ENCODE results near the gene DNAJC24. TPM values are rescaled to one million over a fixed set of nuclear protein-coding genes. Genes with fewer than 3 reads are reported as not detected.

The DNAJC24 gene
- total RNA-seq, 1 donor = 23.9 TPM

DNA sequence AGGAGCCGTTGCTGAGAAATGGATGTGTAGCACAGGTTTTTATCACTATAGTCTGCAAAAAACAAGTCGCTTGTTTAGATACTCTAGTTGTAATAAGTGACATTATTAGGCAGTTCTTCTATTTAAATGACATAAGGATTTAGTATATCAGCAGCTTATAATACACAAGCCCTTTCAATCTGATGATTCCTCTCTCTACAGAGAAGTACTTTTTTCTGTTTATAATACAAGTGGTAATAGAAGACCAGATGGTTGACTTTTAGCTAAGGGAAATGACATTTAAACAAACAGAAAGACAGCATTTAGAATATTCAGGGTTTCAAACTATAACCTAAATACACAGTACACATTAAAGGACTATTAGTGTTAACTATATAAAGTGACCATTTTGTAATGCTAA, 79.4 kb downstream of the DNAJC24 start:
- Histone ChIP-seq H2AFZ (ENCODE audit: low read length) (no peak overlapping the region), H3K79me2 (ENCODE audit: insufficient read depth, low read length) (no peaks in the 10 kb centered on the region), H3K27ac (ENCODE audit: low read depth, low read length) (no peak overlapping the region), H3K9me3 (ENCODE audit: low read depth, low read length) (no peaks in the 10 kb centered on the region), H3K4me1 (ENCODE audit: insufficient read depth, low read length) (no peaks in the 10 kb centered on the region), H3K4me3 (ENCODE audit: insufficient read depth, low read length) (no peak overlapping the region), H3K4me2 (ENCODE audit: insufficient read depth, low read length) (no peak overlapping the region), H3K36me3 (ENCODE audit: insufficient read depth, low read length) (no peaks in the 10 kb centered on the region), H4K20me1 (ENCODE audit: insufficient read depth, low read length) (no peaks in the 10 kb centered on the region), H3K27me3 (ENCODE audit: insufficient read depth, low read length) (no peaks in the 10 kb centered on the region)
- TF ChIP-seq, protein P1, sequence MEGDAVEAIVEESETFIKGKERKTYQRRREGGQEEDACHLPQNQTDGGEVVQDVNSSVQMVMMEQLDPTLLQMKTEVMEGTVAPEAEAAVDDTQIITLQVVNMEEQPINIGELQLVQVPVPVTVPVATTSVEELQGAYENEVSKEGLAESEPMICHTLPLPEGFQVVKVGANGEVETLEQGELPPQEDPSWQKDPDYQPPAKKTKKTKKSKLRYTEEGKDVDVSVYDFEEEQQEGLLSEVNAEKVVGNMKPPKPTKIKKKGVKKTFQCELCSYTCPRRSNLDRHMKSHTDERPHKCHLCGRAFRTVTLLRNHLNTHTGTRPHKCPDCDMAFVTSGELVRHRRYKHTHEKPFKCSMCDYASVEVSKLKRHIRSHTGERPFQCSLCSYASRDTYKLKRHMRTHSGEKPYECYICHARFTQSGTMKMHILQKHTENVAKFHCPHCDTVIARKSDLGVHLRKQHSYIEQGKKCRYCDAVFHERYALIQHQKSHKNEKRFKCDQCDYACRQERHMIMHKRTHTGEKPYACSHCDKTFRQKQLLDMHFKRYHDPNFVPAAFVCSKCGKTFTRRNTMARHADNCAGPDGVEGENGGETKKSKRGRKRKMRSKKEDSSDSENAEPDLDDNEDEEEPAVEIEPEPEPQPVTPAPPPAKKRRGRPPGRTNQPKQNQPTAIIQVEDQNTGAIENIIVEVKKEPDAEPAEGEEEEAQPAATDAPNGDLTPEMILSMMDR (IDR thresholded peaks at IDR 0.05; ENCODE audit: extremely low read depth, low read depth, low read length) = no peak
- no peak for DNase-seq (ENCODE audit: insufficient read length, low spot score, missing footprints)

DNA sequence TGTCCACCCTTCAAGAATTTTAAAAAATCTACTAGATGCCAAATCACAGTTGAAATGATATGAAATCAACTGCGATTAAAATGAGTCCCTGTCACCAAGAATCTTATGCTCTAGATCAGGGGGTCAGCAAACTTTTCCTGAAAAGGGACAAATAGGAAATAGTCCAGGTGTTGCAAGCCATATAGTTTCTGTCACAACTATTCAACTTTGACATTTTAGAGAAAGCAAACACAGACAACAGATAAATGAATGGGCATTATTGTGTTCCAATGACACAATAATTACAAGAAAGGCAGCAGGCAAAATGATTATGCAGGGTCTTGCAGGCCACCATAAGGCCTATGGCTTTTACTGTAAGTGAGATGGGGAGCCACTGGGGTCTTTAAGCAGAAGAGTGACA, 81.2 kb downstream of the DNAJC24 start:
- no peaks in the 10 kb centered on the region for H4K20me1 ChIP-seq (ENCODE audit: insufficient read depth, low read length)
- TF ChIP-seq, protein P1 (IDR thresholded peaks at IDR 0.05; ENCODE audit: extremely low read depth, low read depth, low read length) = no peak

DNA sequence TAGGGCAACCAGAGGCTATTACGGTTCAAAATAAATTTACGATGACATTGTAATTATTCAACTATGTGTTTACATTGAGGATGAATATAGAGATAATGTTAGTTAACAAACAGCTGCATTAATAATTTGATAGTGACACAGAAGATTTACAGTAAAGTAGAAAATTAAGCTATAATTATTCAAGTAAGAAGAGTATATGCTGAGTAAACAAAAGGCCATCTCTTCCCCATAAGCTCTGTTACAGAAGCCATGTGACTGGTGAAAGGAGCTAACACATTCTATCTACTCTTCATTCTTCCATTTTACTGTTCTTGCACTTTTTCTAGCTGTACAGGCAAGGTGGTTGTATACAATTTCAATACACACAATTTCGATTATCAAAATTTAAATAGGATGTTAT, 85.5 kb downstream of the DNAJC24 start:
- no peaks in the 10 kb centered on the region for H3K36me3 ChIP-seq (ENCODE audit: insufficient read depth, low read length)

More for the DNA sequence above, 81.2 kb downstream of the DNAJC24 start:
- H2AFZ ChIP-seq (ENCODE audit: low read length) = no peak overlapping the region
- no peak for DNase-seq (ENCODE audit: insufficient read length, low spot score, missing footprints)
- no peaks in the 10 kb centered on the region for H3K9me3 ChIP-seq (ENCODE audit: low read depth, low read length)
- no peak overlapping the region for H3K4me2 ChIP-seq (ENCODE audit: insufficient read depth, low read length)
- H3K4me1 ChIP-seq (ENCODE audit: insufficient read depth, low read length) = no peaks in the 10 kb centered on the region
- no peak overlapping the region for H3K27ac ChIP-seq (ENCODE audit: low read depth, low read length)
- H3K79me2 ChIP-seq (ENCODE audit: insufficient read depth, low read length) = no peaks in the 10 kb centered on the region
- H3K4me3 ChIP-seq (ENCODE audit: insufficient read depth, low read length) = no peak overlapping the region
- no peaks in the 10 kb centered on the region for H3K27me3 ChIP-seq (ENCODE audit: insufficient read depth, low read length)
- H3K36me3 ChIP-seq (ENCODE audit: insufficient read depth, low read length) = no peaks in the 10 kb centered on the region

DNA sequence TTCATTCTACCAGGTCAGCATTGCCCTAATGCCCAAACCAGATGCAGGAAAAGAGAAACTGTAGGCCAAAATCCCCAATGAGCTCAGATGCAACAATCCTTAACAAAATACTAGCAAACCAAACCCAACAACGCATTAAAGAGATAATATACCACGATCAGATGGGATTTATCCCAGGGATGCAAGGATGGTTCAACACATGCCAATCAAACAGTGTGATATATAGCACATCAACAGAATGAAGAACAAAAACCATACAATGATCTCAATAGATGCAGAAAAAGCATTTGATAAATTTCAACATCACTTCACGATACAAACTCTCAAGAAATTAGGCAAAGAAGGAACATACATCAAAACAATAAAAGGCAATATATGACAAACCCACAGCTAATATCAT, 94.8 kb downstream of the DNAJC24 start:
- Histone ChIP-seq H3K4me3 (ENCODE audit: insufficient read depth, low read length) (no peak overlapping the region), H3K9me3 (ENCODE audit: low read depth, low read length) (no peaks in the 10 kb centered on the region), H3K4me1 (ENCODE audit: insufficient read depth, low read length) (no peaks in the 10 kb centered on the region), H3K79me2 (ENCODE audit: insufficient read depth, low read length) (no peaks in the 10 kb centered on the region), H4K20me1 (ENCODE audit: insufficient read depth, low read length) (no peaks in the 10 kb centered on the region), H2AFZ (ENCODE audit: low read length) (no peak overlapping the region), H3K27me3 (ENCODE audit: insufficient read depth, low read length) (no peaks in the 10 kb centered on the region), H3K27ac (ENCODE audit: low read depth, low read length) (no peak overlapping the region), H3K4me2 (ENCODE audit: insufficient read depth, low read length) (no peak overlapping the region), H3K36me3 (ENCODE audit: insufficient read depth, low read length) (no peaks in the 10 kb centered on the region)
- no peak for DNase-seq (ENCODE audit: insufficient read length, low spot score, missing footprints)
- TF ChIP-seq, protein P1 (IDR thresholded peaks at IDR 0.05; ENCODE audit: extremely low read depth, low read depth, low read length) = no peak

More for the DNA sequence above, 85.5 kb downstream of the DNAJC24 start:
- TF ChIP-seq, protein P1 (IDR thresholded peaks at IDR 0.05; ENCODE audit: extremely low read depth, low read depth, low read length) = no peak
- Histone ChIP-seq H3K27me3 (ENCODE audit: insufficient read depth, low read length) (no peaks in the 10 kb centered on the region), H3K27ac (ENCODE audit: low read depth, low read length) (no peak overlapping the region), H3K4me3 (ENCODE audit: insufficient read depth, low read length) (no peak overlapping the region), H3K4me2 (ENCODE audit: insufficient read depth, low read length) (no peak overlapping the region), H3K79me2 (ENCODE audit: insufficient read depth, low read length) (no peaks in the 10 kb centered on the region), H4K20me1 (ENCODE audit: insufficient read depth, low read length) (no peaks in the 10 kb centered on the region), H3K4me1 (ENCODE audit: insufficient read depth, low read length) (no peaks in the 10 kb centered on the region), H2AFZ (ENCODE audit: low read length) (no peak overlapping the region), H3K9me3 (ENCODE audit: low read depth, low read length) (no peaks in the 10 kb centered on the region)
- DNase-seq (ENCODE audit: insufficient read length, low spot score, missing footprints) = no peak
